ENCODE results near the gene ELOVL7. TPM values are rescaled to one million over a fixed set of nuclear protein-coding genes. Genes with fewer than 3 reads are reported as not detected.

ELOVL7 gene
- total and polyA plus RNA-seq, 2 donors (not counting 3 experiments of a cell fraction or from before 2014, with no cell fraction given): 0.01 to 0.09 TPM

GRCh38 chr5:60811105-60811504 lies 33.0 kb downstream of the ELOVL7 start:
- POLR2A ChIA-PET: no interaction called here
- no peak overlapping the region for H3K4me2 ChIP-seq (ENCODE audit: insufficient read depth, low read length)
- intact Hi-C loops (cut with micrococcal nuclease): no loop called here

More at GRCh38 chr5:60811105-60811504, 33.0 kb downstream of the ELOVL7 start:
- Histone ChIP-seq H3K36me3 (ENCODE audit: control insufficient read depth in 2 of 2, extremely low read depth in 1 of 2, insufficient read depth in 2 of 2, low read length in 2 of 2) (no peaks in the 10 kb centered on the region), H3K27ac (ENCODE audit: insufficient read depth, low read depth, low read length) (no peak overlapping the region), H3K79me2 (ENCODE audit: control insufficient read depth, insufficient read depth, low read length) (no peaks in the 10 kb centered on the region), H3K9me1 (replicated peaks; ENCODE audit: control insufficient read depth, extremely low read depth, insufficient read depth, low read length) (no peaks in the 10 kb centered on the region), H3K4me1 (ENCODE audit: control insufficient read depth, extremely low read depth, insufficient read depth, low read length) (no peaks in the 10 kb centered on the region), H3K9me3 (replicated peaks; ENCODE audit: control insufficient read depth, insufficient read depth, low read length) (no peaks in the 10 kb centered on the region), H3K9ac (replicated peaks; ENCODE audit: extremely low read depth, insufficient read depth, low read length) (no peak overlapping the region), H4K20me1 (replicated peaks; ENCODE audit: control insufficient read depth, extremely low read depth, insufficient read depth, low read length) (no peaks in the 10 kb centered on the region), H2AFZ (ENCODE audit: low read depth, low read length) (no peak overlapping the region), H3K4me3 (replicated peaks in 1 of 3; ENCODE audit: insufficient read depth in 1 of 3, low read depth in 1 of 3, low read length in 3 of 3) (no peak overlapping the region), H3K27me3 (ENCODE audit: control insufficient read depth in 2 of 2, insufficient read depth in 2 of 2, low read length in 2 of 2) (peaks cover 0 to 2% of the 10 kb centered on the region in 2 experiments)
- DNase-seq (ENCODE audit: low read depth, low spot score) (no peak), FAIRE-seq (no peak)
- dilution Hi-C loops (cut with MboI; ENCODE audit: extremely low pct_ligation_motif_present, low sequenced_read_pairs): no loop called here
- no peak for TF ChIP-seq MAX (IDR thresholded peaks at IDR 0.05; ENCODE audit: insufficient read depth, insufficient read length)
- TF ChIP-seq POLR2AphosphoS5 (IDR thresholded peaks at IDR 0.05; ENCODE audit: insufficient read depth, low read depth, low read length): no peak
- TF ChIP-seq MYC (IDR thresholded peaks at IDR 0.05; ENCODE audit: low read depth, low read length): no peak
- no peak for TF ChIP-seq EZH2 (IDR thresholded peaks at IDR 0.05; ENCODE audit: borderline replicate concordance, low read depth, low read length, severe bottlenecking)
- TF ChIP-seq CTCF (IDR thresholded peaks at IDR 0.05; ENCODE audit: extremely low read depth in 1 of 2, insufficient read depth in 1 of 2, low read depth in 1 of 2, low read length in 2 of 2): no peak
- no peak for TF ChIP-seq JUN (IDR thresholded peaks at IDR 0.05; ENCODE audit: borderline replicate concordance, insufficient read depth, insufficient read length, low read depth)
- TF ChIP-seq GATA2 (IDR thresholded peaks at IDR 0.05; ENCODE audit: insufficient read depth, insufficient read length, low read depth, low read length): no peak
- no peak for TF ChIP-seq POLR2A (IDR thresholded peaks at IDR 0.05; ENCODE audit: low read depth, low read length)
- BruUV-seq (replicated peaks): no TSS peak
- CTCF ChIA-PET: no interaction called here
